WTC11 (cell line): ENCODE measurements around the gene ADRB2.

ENCODE experiments used
- CTCF ChIP-seq: fragments of 200-600 bp; IDR thresholded peaks from 2 replicates; pipeline ENCODE4 v1.8.0; 2022; ENCODE audit warnings: antibody characterized with exemption
- E2F4 ChIP-seq: sonication (generic); formaldehyde crosslinking; IDR thresholded peaks from 2 replicates; pipeline ENCODE4 v1.8.1; 2022; ENCODE audit warnings: low read depth, mild to moderate bottlenecking, moderate library complexity, missing genetic modification reagents, borderline replicate concordance
- ETV6 ChIP-seq: sonication (generic); formaldehyde crosslinking; IDR thresholded peaks from 2 replicates; pipeline ENCODE4 v1.8.1; 2022; ENCODE audit warnings: mild to moderate bottlenecking, missing genetic modification reagents
- KAT7 ChIP-seq: sonication (generic); formaldehyde crosslinking; IDR thresholded peaks from 2 replicates; pipeline ENCODE4 v1.8.1; 2023; ENCODE audit warnings: missing genetic modification reagents, mild to moderate bottlenecking, borderline replicate concordance
- MYBL2 ChIP-seq: sonication (generic); formaldehyde crosslinking; IDR thresholded peaks from 2 replicates; pipeline ENCODE4 v1.8.1; 2023; ENCODE audit warnings: mild to moderate bottlenecking, moderate library complexity, missing genetic modification reagents
- NFATC4 ChIP-seq: fragments of 250-450 bp; sonication (Bioruptor Pico); IDR thresholded peaks from 2 replicates; pipeline ENCODE4 v1.9.0; 2021; ENCODE audit warnings: mild to moderate bottlenecking
- PREB ChIP-seq: sonication (generic); formaldehyde crosslinking; IDR thresholded peaks from 2 replicates; pipeline ENCODE4 v1.8.1; 2022; ENCODE audit warnings: mild to moderate bottlenecking, missing genetic modification reagents, moderate library complexity, borderline replicate concordance
- USF2 ChIP-seq: sonication (generic); formaldehyde crosslinking; IDR thresholded peaks from 2 replicates; pipeline ENCODE4 v1.8.1; 2023; ENCODE audit warnings: mild to moderate bottlenecking, missing genetic modification reagents, moderate library complexity
- ZNF121 ChIP-seq: sonication (generic); formaldehyde crosslinking; IDR thresholded peaks from 2 replicates; pipeline ENCODE4 v1.8.0; 2023; ENCODE audit warnings: missing genetic modification reagents
- ZNF512 ChIP-seq: sonication (generic); formaldehyde crosslinking; IDR thresholded peaks from 2 replicates; pipeline ENCODE4 v1.8.1; 2022; ENCODE audit warnings: missing genetic modification reagents, borderline replicate concordance
- ZSCAN18 ChIP-seq: fragments of 250-450 bp; sonication (Bioruptor Pico); IDR thresholded peaks from 2 replicates; pipeline ENCODE4 v2.1.2; 2022; ENCODE audit warnings: mild to moderate bottlenecking, moderate library complexity
- TF ChIP-seq, protein P1 (sequence below): sonication (generic); formaldehyde crosslinking; IDR thresholded peaks from 2 replicates; pipeline ENCODE4 v1.8.0; 2022; ENCODE audit warnings: missing genetic modification reagents
- TF ChIP-seq, protein P2 (sequence below): sonication (generic); formaldehyde crosslinking; IDR thresholded peaks from 2 replicates; pipeline ENCODE4 v1.8.1; 2022; ENCODE audit warnings: low read depth, missing genetic modification reagents, borderline replicate concordance
- TF ChIP-seq, protein P3 (sequence below): sonication (generic); formaldehyde crosslinking; conservative IDR thresholded peaks from 2 replicates; pipeline ENCODE4 v1.8.1; 2023; ENCODE audit warnings: mild to moderate bottlenecking, low read depth, missing genetic modification reagents, moderate library complexity

GRCh38 chr5:148864113-148864841, 37.9 kb downstream of the ADRB2 start:
- TF ChIP-seq CTCF (no peak), USF2 (no peak), ZNF121 (CRISPR knock-in tag) (no peak), ZSCAN18 (CRISPR knock-in tag) (no peak), ETV6 (CRISPR knock-in tag) (no peak), MYBL2 (no peak), NFATC4 (CRISPR knock-in tag) (no peak), E2F4 (CRISPR knock-in tag) (no peak), ZNF512 (no peak), KAT7 (no peak), PREB (CRISPR knock-in tag) (no peak)
- TF ChIP-seq, protein P1, sequence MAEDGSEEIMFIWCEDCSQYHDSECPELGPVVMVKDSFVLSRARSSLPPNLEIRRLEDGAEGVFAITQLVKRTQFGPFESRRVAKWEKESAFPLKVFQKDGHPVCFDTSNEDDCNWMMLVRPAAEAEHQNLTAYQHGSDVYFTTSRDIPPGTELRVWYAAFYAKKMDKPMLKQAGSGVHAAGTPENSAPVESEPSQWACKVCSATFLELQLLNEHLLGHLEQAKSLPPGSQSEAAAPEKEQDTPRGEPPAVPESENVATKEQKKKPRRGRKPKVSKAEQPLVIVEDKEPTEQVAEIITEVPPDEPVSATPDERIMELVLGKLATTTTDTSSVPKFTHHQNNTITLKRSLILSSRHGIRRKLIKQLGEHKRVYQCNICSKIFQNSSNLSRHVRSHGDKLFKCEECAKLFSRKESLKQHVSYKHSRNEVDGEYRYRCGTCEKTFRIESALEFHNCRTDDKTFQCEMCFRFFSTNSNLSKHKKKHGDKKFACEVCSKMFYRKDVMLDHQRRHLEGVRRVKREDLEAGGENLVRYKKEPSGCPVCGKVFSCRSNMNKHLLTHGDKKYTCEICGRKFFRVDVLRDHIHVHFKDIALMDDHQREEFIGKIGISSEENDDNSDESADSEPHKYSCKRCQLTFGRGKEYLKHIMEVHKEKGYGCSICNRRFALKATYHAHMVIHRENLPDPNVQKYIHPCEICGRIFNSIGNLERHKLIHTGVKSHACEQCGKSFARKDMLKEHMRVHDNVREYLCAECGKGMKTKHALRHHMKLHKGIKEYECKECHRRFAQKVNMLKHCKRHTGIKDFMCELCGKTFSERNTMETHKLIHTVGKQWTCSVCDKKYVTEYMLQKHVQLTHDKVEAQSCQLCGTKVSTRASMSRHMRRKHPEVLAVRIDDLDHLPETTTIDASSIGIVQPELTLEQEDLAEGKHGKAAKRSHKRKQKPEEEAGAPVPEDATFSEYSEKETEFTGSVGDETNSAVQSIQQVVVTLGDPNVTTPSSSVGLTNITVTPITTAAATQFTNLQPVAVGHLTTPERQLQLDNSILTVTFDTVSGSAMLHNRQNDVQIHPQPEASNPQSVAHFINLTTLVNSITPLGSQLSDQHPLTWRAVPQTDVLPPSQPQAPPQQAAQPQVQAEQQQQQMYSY (CRISPR knock-in tag) = no peak
- TF ChIP-seq, protein P2, sequence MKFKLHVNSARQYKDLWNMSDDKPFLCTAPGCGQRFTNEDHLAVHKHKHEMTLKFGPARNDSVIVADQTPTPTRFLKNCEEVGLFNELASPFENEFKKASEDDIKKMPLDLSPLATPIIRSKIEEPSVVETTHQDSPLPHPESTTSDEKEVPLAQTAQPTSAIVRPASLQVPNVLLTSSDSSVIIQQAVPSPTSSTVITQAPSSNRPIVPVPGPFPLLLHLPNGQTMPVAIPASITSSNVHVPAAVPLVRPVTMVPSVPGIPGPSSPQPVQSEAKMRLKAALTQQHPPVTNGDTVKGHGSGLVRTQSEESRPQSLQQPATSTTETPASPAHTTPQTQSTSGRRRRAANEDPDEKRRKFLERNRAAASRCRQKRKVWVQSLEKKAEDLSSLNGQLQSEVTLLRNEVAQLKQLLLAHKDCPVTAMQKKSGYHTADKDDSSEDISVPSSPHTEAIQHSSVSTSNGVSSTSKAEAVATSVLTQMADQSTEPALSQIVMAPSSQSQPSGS (CRISPR knock-in tag) = no peak
- TF ChIP-seq, protein P3, sequence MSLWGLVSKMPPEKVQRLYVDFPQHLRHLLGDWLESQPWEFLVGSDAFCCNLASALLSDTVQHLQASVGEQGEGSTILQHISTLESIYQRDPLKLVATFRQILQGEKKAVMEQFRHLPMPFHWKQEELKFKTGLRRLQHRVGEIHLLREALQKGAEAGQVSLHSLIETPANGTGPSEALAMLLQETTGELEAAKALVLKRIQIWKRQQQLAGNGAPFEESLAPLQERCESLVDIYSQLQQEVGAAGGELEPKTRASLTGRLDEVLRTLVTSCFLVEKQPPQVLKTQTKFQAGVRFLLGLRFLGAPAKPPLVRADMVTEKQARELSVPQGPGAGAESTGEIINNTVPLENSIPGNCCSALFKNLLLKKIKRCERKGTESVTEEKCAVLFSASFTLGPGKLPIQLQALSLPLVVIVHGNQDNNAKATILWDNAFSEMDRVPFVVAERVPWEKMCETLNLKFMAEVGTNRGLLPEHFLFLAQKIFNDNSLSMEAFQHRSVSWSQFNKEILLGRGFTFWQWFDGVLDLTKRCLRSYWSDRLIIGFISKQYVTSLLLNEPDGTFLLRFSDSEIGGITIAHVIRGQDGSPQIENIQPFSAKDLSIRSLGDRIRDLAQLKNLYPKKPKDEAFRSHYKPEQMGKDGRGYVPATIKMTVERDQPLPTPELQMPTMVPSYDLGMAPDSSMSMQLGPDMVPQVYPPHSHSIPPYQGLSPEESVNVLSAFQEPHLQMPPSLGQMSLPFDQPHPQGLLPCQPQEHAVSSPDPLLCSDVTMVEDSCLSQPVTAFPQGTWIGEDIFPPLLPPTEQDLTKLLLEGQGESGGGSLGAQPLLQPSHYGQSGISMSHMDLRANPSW (CRISPR knock-in tag) = no peak
